ENCODE data around the gene NFIA.

NFIA gene

DNA sequence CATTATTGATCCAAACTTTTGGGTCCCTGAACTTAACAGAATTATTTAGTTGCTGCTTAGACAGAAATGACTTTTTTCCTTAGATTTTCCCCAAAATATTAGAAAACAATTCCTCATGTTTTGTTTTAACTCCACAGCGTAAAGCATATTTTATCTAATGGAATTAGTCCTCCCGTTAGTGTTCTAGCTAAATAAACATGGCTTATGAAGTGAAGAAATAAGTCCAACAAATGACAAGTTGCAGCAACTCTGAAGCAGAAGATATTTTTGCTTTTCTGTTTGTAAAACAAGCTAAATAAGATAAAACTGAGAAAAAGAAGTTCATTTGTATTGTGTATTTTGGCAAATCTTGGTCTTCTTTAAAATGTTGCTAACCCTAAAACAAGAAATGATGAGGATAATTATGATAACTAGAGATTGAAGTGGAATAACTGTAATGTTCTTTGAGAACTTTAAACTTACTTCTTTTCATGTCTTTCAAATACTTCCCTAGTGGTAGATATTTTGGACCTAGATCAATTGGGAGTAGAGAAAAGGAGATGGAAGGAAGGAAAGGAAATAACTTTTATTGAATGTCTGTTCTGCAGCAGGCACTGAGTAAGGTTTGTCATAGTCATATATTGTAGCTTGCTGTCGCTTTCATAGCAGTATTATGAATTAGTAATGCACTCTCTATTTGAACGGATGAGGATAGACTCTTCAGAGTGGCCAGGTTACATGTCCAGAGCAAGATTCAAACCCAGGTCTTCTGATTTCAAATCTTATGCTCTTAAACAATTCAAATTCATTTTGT is 12.5 kb downstream of the NFIA start:
- Mint-ChIP-seq H3K27ac (no peak overlapping the region), H3K27me3 (no peaks in the 10 kb centered on the region), H3K4me1 (ENCODE audit: low read depth in 2 of 2) (peaks cover 5 to 8% of the 10 kb centered on the region in 2 donors), H3K4me3 (no peak overlapping the region), H3K36me3 (ENCODE audit: insufficient read depth) (peaks cover 2% of the 10 kb centered on the region), H3K9me3 (no peaks in the 10 kb centered on the region)
- DNase-seq (no peak), ATAC-seq (replicated peaks) (no peak)

DNA sequence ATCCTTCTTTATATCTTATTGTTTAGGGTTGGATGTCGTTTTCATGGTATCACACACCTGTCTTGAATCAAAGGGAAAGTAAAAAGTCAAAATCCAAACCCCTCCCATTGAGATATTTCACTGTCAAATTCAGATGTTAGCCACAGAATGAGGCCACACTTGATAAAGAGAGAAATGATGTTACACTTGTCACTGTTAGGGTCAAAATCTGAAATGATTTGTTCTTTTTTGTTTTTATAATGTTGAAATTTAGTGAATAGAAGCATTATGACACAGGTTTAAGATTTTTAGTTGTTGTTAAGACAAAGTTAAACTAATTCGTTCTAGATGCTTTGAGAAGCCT is 13.1 kb downstream of the NFIA start:
- ATAC-seq (replicated peaks) = no peak
- no peaks in the 10 kb centered on the region for H3K9me3 Mint-ChIP-seq
- no peaks in the 10 kb centered on the region for H3K27me3 Mint-ChIP-seq
- DNase-seq = no peak
- peaks cover 2% of the 10 kb centered on the region for H3K36me3 Mint-ChIP-seq (ENCODE audit: insufficient read depth)
- H3K4me1 Mint-ChIP-seq (ENCODE audit: low read depth in 2 of 2) = peaks cover 5 to 8% of the 10 kb centered on the region in 2 donors
- no peak overlapping the region for H3K4me3 Mint-ChIP-seq
- no peak overlapping the region for H3K27ac Mint-ChIP-seq

DNA sequence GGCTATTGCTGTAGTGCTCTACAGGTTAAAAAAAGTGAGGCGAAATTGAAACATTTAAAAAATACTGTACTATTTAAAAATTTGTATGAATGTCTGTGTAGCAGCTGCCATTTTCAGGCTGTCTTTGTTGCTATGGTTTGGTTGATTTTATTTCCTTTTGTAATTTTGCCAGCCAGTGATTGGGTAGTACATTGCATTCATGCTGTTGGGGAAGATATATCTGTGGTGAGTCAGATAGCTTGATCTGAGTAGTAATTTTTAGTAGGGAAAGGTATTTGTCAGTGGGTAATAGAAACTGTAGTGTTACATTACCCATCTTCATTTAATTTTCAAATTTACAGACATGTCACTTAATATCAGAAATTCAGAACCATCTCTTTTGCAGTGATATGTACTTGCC is 15.0 kb downstream of the NFIA start:
- Mint-ChIP-seq H3K36me3 (ENCODE audit: insufficient read depth) (peaks cover 2% of the 10 kb centered on the region), H3K9me3 (no peaks in the 10 kb centered on the region), H3K27me3 (no peaks in the 10 kb centered on the region), H3K4me3 (no peak overlapping the region), H3K27ac (no peak overlapping the region), H3K4me1 (ENCODE audit: low read depth in 2 of 2) (peaks cover 5 to 8% of the 10 kb centered on the region in 2 donors)
- DNase-seq (no peak), ATAC-seq (replicated peaks) (no peak)

DNA sequence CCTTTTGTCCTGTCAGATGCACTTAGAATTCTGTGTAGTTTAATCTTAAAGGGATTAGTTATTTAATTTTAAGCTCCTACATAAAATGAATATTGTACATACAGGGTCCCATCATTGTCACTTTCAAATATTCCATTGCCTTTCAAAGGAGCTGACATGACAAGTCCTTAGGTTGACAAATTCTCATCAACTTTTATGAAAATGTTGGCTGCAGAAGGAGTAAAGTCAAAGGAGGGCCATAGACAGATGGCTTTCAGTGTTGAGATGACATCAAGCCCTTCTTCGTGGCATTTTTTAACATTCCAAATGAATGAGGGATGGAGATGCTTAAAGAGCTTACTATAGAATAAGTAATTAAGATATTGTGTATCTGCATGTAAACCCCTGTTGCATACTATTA is 15.4 kb downstream of the NFIA start:
- DNase-seq = no peak
- H3K4me3 Mint-ChIP-seq = no peak overlapping the region
- H3K27ac Mint-ChIP-seq = no peak overlapping the region
- ATAC-seq (replicated peaks) = no peak
- peaks cover 4 to 5% of the 10 kb centered on the region in 2 donors for H3K4me1 Mint-ChIP-seq (ENCODE audit: low read depth in 2 of 2)
- peaks cover 2% of the 10 kb centered on the region for H3K36me3 Mint-ChIP-seq (ENCODE audit: insufficient read depth)
- no peaks in the 10 kb centered on the region for H3K27me3 Mint-ChIP-seq
- no peaks in the 10 kb centered on the region for H3K9me3 Mint-ChIP-seq

DNA sequence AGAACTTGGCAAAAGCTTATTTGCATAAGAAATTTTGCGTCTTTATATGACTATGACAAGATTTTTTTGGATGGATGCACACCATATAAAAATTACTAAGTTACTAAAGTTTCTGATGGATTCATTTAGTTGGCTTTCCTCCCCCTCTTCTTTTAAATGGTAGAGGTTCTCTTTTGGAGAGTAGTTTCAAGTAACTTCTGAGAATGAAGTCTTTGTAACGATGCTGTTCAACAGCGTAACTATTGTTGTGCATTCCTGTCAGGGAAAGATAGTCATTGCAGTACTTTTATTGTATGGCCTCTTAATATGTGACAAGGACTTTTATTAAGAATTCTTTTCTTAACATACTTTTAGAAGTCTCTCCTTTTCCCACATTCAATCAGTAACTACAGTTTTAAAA is 16.0 kb downstream of the NFIA start:
- H3K27me3 Mint-ChIP-seq = no peaks in the 10 kb centered on the region
- ATAC-seq (replicated peaks) (no peak), DNase-seq (no peak)
- peaks cover 2% of the 10 kb centered on the region for H3K36me3 Mint-ChIP-seq (ENCODE audit: insufficient read depth)
- no peak overlapping the region for H3K27ac Mint-ChIP-seq
- H3K4me1 Mint-ChIP-seq (ENCODE audit: low read depth in 2 of 2) = peaks cover 4 to 5% of the 10 kb centered on the region in 2 donors
- H3K4me3 Mint-ChIP-seq = no peak overlapping the region
- no peaks in the 10 kb centered on the region for H3K9me3 Mint-ChIP-seq

DNA sequence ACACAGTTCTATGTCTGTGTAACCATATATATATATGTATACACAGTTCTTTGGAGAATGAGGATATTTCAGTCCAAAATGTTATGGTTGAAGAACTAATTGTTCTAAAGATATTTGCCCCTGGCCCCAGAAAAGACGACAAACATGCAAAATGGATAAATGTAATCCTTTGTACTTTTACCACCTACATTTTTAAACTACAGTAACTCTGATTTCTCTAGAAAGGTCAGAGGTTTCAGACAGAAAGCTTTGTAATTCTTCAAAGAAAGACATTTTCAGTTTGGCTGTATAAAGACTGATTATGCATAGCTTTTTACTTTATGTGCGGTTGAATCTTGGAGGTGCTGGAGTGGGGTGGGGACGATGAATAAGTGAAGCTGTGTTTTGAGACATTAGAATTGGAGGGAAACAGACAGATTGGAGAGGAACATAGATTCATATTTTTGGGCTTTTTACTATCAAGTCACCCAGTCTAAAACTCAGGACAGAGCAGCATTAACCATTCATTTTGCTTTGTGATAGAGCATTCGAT is 16.6 kb downstream of the NFIA start:
- Mint-ChIP-seq H3K9me3 (no peaks in the 10 kb centered on the region), H3K4me3 (no peak overlapping the region)
- ATAC-seq (replicated peaks) = no peak

DNA sequence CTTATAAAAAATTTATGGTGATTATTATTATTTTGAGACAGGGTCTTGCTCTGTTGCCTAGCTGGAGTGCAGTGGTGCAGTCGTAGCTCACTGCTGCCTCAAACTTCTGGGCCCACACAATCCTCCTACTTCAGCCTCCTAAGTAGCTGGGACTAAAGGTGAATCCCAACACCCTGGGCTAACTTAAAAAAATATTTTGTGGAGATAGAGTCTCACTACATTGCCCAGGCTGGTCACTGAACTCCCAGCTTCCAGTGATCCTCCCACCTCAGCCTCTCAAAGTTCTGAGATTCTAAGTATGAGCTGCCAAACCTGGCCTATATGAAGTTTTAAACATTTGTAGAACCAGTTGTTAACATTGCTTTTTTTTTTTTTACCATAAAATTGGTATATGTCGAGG is 18.2 kb downstream of the NFIA start:
- H3K4me1 Mint-ChIP-seq (ENCODE audit: low read depth in 2 of 2) = peaks cover 0 to 5% of the 10 kb centered on the region in 2 donors
- ATAC-seq (replicated peaks) (no peak), DNase-seq (no peak)
- no peak overlapping the region for H3K27ac Mint-ChIP-seq
- no peak overlapping the region for H3K4me3 Mint-ChIP-seq
- H3K27me3 Mint-ChIP-seq = no peaks in the 10 kb centered on the region
- no peaks in the 10 kb centered on the region for H3K36me3 Mint-ChIP-seq (ENCODE audit: insufficient read depth)
- no peaks in the 10 kb centered on the region for H3K9me3 Mint-ChIP-seq

More for the DNA sequence above, 16.6 kb downstream of the NFIA start:
- no peak for DNase-seq
- peaks cover 4% of the 10 kb centered on the region in 2 donors for H3K4me1 Mint-ChIP-seq (ENCODE audit: low read depth in 2 of 2)
- no peaks in the 10 kb centered on the region for H3K27me3 Mint-ChIP-seq
- no peak overlapping the region for H3K27ac Mint-ChIP-seq
- H3K36me3 Mint-ChIP-seq (ENCODE audit: insufficient read depth) = peaks cover 2% of the 10 kb centered on the region

DNA sequence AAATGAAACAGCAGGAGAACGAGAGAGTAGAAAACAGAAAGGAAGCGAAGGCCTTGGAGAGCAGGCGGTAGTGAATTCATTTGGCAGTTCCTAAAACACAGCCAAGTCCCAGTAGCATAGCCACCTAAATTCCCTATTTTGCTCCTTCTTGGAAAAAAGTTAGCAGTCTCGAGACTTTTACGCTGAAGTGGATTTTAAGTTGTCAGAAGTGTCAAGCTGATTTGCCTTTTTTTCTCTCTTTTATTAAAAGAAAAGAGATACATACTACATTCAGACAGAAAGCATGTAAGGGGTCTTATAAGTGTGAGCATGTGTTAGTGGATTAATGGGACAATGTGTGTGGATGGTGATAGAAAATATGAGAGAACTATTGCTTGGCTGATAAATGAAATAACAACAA is 19.2 kb downstream of the NFIA start:
- no peak for DNase-seq
- Mint-ChIP-seq H3K9me3 (no peaks in the 10 kb centered on the region), H3K27me3 (no peaks in the 10 kb centered on the region), H3K4me3 (no peak overlapping the region), H3K36me3 (ENCODE audit: insufficient read depth) (no peaks in the 10 kb centered on the region), H3K4me1 (ENCODE audit: low read depth in 2 of 2) (peaks cover 0 to 5% of the 10 kb centered on the region in 2 donors), H3K27ac (peak overlapping the region; percentile 60 to 63)
- no peak for ATAC-seq (replicated peaks)

DNA sequence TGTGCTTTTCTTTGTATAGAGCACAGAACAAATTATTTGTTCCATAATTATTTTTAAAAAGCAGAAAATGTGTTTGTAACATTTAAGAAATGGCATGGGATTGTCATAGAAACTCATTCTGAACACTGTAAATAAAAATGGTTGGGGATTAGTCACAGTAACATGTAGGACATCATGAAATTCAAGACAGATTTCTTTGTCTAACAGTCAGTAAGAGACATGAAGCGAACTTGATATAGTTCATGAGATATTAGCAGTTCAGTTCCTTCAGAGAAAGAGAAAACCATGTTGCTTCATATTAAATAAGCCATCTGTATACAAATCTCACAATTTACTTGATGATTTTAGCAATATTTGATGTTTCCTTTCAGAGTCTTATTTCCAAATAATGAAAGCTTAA is 19.7 kb downstream of the NFIA start:
- Mint-ChIP-seq H3K27me3 (no peaks in the 10 kb centered on the region), H3K4me1 (ENCODE audit: low read depth in 2 of 2) (peaks cover 0 to 5% of the 10 kb centered on the region in 2 donors), H3K36me3 (ENCODE audit: insufficient read depth) (no peaks in the 10 kb centered on the region), H3K9me3 (no peaks in the 10 kb centered on the region), H3K4me3 (no peak overlapping the region), H3K27ac (peak overlapping the region; percentile 60 to 63)
- no peak for ATAC-seq (replicated peaks)
- no peak for DNase-seq

DNA sequence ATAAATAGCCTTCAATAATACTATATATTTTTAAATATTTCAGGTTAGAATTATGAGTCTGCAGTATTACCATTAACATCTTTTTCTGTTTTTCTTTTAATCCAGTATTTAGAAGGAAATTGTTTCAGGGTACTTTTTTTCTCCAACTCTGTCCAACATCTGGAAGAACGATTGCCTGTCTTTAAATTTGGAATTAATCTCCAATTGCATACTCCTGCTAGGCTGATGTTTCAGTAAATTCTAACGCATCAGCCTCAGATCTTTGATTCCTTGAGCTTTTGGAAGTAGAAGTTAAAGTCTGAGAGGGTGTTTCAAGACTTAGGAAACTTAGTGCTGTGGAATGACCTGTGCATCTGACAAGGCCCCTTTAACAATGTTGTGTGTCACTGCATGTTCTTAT is 20.3 kb downstream of the NFIA start:
- H3K9me3 Mint-ChIP-seq = no peaks in the 10 kb centered on the region
- H3K4me1 Mint-ChIP-seq (ENCODE audit: low read depth in 2 of 2) = peaks cover 0 to 5% of the 10 kb centered on the region in 2 donors
- no peaks in the 10 kb centered on the region for H3K27me3 Mint-ChIP-seq
- H3K36me3 Mint-ChIP-seq (ENCODE audit: insufficient read depth) = no peaks in the 10 kb centered on the region
- ATAC-seq (replicated peaks) (no peak), DNase-seq (no peak)
- H3K27ac Mint-ChIP-seq = no peak overlapping the region
- no peak overlapping the region for H3K4me3 Mint-ChIP-seq

DNA sequence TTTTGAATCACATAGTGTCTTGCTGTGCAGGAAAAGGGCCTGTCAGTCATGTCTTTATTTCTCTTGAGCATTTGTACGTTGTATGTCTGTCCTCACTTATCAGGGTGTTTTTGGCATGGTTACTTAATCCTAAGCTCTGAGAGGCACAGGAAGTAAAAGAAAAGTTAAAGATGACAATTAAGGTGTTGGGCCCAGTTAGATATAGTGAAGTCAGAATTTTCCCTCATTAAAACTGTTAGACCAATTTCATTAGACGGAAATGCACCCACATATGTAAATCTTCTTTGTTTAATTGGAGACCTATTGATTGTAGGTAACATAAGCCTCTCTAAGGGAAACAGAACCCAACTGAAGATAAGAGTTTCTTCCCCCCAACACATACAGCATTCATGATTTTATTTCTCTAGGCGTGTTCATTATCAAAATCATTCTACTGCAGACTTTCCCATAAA is 21.9 kb downstream of the NFIA start:
- H3K4me3 Mint-ChIP-seq = no peak overlapping the region
- no peak for ATAC-seq (replicated peaks)
- no peaks in the 10 kb centered on the region for H3K27me3 Mint-ChIP-seq
- H3K9me3 Mint-ChIP-seq = no peaks in the 10 kb centered on the region
- H3K4me1 Mint-ChIP-seq (ENCODE audit: low read depth in 2 of 2) = peaks cover 0 to 5% of the 10 kb centered on the region in 2 donors
- no peak for DNase-seq
- no peaks in the 10 kb centered on the region for H3K36me3 Mint-ChIP-seq (ENCODE audit: insufficient read depth)
- H3K27ac Mint-ChIP-seq = no peak overlapping the region

DNA sequence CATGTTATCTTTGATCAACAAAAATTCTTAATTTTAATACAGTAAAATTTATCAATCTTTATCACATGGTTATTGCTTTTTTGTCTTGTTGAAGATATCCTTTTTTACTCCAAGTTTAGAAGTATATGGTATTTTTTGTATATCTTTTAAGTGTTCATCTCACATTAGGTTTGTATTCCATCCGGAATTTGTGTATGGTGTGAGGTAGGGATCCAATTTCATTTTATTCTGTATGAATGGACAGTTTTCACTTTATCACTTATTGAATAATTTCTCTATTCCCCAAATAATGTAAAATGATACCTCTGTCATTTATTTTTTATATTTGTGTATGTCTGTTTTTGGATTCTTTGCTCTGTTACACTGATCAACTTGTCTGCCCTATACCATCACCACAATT is 25.3 kb downstream of the NFIA start:
- no peaks in the 10 kb centered on the region for H3K36me3 Mint-ChIP-seq (ENCODE audit: insufficient read depth)
- H3K27me3 Mint-ChIP-seq = no peaks in the 10 kb centered on the region
- no peak overlapping the region for H3K4me3 Mint-ChIP-seq
- peaks cover 0 to 5% of the 10 kb centered on the region in 2 donors for H3K4me1 Mint-ChIP-seq (ENCODE audit: low read depth in 2 of 2)
- no peaks in the 10 kb centered on the region for H3K9me3 Mint-ChIP-seq
- ATAC-seq (replicated peaks) (no peak), DNase-seq (no peak)
- no peak overlapping the region for H3K27ac Mint-ChIP-seq

DNA sequence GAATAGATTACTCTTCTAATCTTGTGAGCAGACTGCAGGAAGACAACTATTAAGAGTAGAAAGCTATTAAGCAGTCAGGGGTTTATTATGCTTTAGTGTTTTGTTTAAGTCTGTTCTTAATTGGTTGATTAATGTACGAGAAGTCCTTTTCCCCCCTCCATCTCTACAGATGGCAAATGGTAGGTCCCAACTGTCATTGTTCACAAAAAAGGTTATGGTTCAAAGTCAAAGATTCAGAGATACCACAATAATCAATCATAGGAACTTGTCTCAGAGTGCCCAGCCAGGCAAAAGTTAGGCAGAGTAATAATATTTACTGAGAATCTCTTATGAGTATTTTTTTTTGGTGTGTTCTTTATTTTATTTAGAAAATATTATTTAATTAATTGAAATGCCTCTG is 26.8 kb downstream of the NFIA start:
- DNase-seq = no peak
- Mint-ChIP-seq H3K4me3 (no peak overlapping the region), H3K9me3 (no peaks in the 10 kb centered on the region), H3K27ac (no peak overlapping the region), H3K27me3 (no peaks in the 10 kb centered on the region), H3K4me1 (ENCODE audit: low read depth in 2 of 2) (peaks cover 0 to 3% of the 10 kb centered on the region in 2 donors), H3K36me3 (ENCODE audit: insufficient read depth) (no peaks in the 10 kb centered on the region)
- no peak for ATAC-seq (replicated peaks)

DNA sequence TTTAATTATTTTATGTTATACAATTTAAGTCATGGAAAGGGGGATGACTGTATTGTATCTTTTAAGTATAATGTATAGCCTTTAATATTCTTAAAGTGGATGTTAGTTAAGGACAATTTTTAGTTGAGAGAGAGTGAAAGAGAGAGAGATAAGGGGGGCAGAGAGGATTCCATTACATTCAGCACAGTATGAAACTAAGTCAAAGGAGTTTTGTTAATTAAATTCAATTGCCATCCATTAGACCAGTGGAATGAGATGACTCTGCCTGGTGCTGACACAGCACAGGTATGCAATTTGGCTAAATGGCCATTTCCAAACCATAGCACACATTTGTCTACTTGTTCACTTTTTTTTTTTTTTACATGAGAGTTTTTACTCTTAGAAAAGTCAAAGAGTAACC is 27.5 kb downstream of the NFIA start:
- no peak for ATAC-seq (replicated peaks)
- no peak for DNase-seq
- no peak overlapping the region for H3K27ac Mint-ChIP-seq
- H3K36me3 Mint-ChIP-seq (ENCODE audit: insufficient read depth) = no peaks in the 10 kb centered on the region
- no peak overlapping the region for H3K4me3 Mint-ChIP-seq
- no peaks in the 10 kb centered on the region for H3K27me3 Mint-ChIP-seq
- H3K9me3 Mint-ChIP-seq = no peaks in the 10 kb centered on the region
- no peaks in the 10 kb centered on the region for H3K4me1 Mint-ChIP-seq (ENCODE audit: low read depth in 2 of 2)
